GM23248 (cell line): ENCODE measurements around the gene CDK10. TPM values are rescaled to one million over a fixed set of nuclear protein-coding genes. Genes with fewer than 3 reads are reported as not detected.

Experiments
- DNase-seq: peaks from one replicate; pipeline ENCODE4 v3.0.0-alpha.2; 2015
- H2AFZ ChIP-seq: fragments of 200-600 bp; sonication (generic); 2 replicates; pipeline ENCODE4 v1.6.1; 2016; ENCODE audit warnings: antibody characterized with exemption
- H3F3A ChIP-seq: fragments of 200-600 bp; sonication (generic); 2 replicates; pipeline ENCODE4 v1.6.1; 2016; ENCODE audit warnings: mild to moderate bottlenecking, antibody characterized with exemption, mixed run types; ENCODE audit not compliant: insufficient read depth
- H3K27ac ChIP-seq: fragments of 200-600 bp; sonication (generic); 2 replicates; pipeline ENCODE4 v1.5.1; 2016; ENCODE audit warnings: mild to moderate bottlenecking
- H3K27me3 ChIP-seq: fragments of 200-600 bp; sonication (generic); replicated peaks from 2 replicates; pipeline ENCODE4 v1.6.1; 2016; ENCODE audit warnings: mild to moderate bottlenecking; ENCODE audit not compliant: insufficient read depth
- H3K36me3 ChIP-seq: fragments of 200-600 bp; sonication (generic); 2 replicates; pipeline ENCODE4 v1.6.1; 2016; ENCODE audit warnings: low read depth, mild to moderate bottlenecking
- H3K4me1 ChIP-seq: fragments of 200-600 bp; sonication (generic); 2 replicates; pipeline ENCODE4 v1.6.1; 2016; ENCODE audit warnings: mild to moderate bottlenecking; ENCODE audit not compliant: insufficient read depth
- H3K4me2 ChIP-seq: fragments of 200-600 bp; sonication (generic); one replicate; pipeline ENCODE4 v1.6.1; 2016; ENCODE audit warnings: mild to moderate bottlenecking; ENCODE audit not compliant: unreplicated experiment
- H3K4me3 ChIP-seq: fragments of 200-600 bp; sonication (generic); 2 replicates; pipeline ENCODE4 v1.5.1; 2016; ENCODE audit warnings: mild to moderate bottlenecking
- H3K79me2 ChIP-seq: fragments of 200-600 bp; sonication (generic); 2 replicates; pipeline ENCODE4 v1.6.1; 2016; ENCODE audit warnings: mild to moderate bottlenecking; ENCODE audit not compliant: insufficient read depth
- H3K9ac ChIP-seq: fragments of 200-600 bp; sonication (generic); 2 replicates; pipeline ENCODE4 v1.6.1; 2016; ENCODE audit warnings: mild to moderate bottlenecking
- H3K9me2 ChIP-seq: fragments of 200-600 bp; sonication (generic); 2 replicates; pipeline ENCODE4 v1.6.1; 2016; ENCODE audit warnings: mixed run types, mild to moderate bottlenecking, moderate library complexity; ENCODE audit not compliant: insufficient read depth
- H3K9me3 ChIP-seq: fragments of 200-600 bp; sonication (generic); one replicate; pipeline ENCODE4 v1.6.1; 2017; ENCODE audit warnings: low read depth
- H4K20me1 ChIP-seq: fragments of 200-600 bp; sonication (generic); 2 replicates; pipeline ENCODE4 v1.6.0; 2016; ENCODE audit not compliant: insufficient read depth
- EZH2 ChIP-seq: fragments of 200-600 bp; sonication (generic); IDR thresholded peaks from 2 replicates; pipeline ENCODE4 v1.6.1; 2018; ENCODE audit warnings: antibody characterized with exemption, mild to moderate bottlenecking; ENCODE audit not compliant: insufficient read depth, poor library complexity, severe bottlenecking
- EZH2phosphoT487 ChIP-seq: fragments of 200-600 bp; sonication (generic); IDR thresholded peaks from 2 replicates; pipeline ENCODE4 v1.6.1; 2018; ENCODE audit warnings: antibody characterized with exemption, moderate library complexity, mild to moderate bottlenecking, low read depth; ENCODE audit not compliant: insufficient read depth
- WGBS, 2 experiments: methylation state at CpG; one replicate each; pipeline ENCODE4 v1.1.6; 2015 to 2017; ENCODE audit warnings: low lambda C conversion rate in 2 of 2, low coverage in 1 of 2; ENCODE audit errors: missing lambda C conversion rate in 2 of 2; 5-methylcytosine and 5-hydroxymethylcytosine counted together
- in situ Hi-C: fragments of 300-500 bp; cut with MboI; formaldehyde crosslinking; loops from 2 replicates; pipeline ENCODE4 v1.15.0; 2020
- polyA plus RNA-seq: library from polyadenylated mRNA; unstranded; fragments of >200 nt; fragmentation: Nextera tagmentation; extraction: Ambion mirVana; gene quantifications from 2 replicates; pipeline ENCODE4 v1.2.1, GENCODE V29; 2016
- total RNA-seq: library from RNA; depleted of rRNA; stranded (reverse); fragments of >200 nt; shearing (Covaris generic); gene quantifications from 2 replicates; pipeline ENCODE4 v1.2.3, GENCODE V29; 2014; rRNA removed

Gene CDK10, protein sequence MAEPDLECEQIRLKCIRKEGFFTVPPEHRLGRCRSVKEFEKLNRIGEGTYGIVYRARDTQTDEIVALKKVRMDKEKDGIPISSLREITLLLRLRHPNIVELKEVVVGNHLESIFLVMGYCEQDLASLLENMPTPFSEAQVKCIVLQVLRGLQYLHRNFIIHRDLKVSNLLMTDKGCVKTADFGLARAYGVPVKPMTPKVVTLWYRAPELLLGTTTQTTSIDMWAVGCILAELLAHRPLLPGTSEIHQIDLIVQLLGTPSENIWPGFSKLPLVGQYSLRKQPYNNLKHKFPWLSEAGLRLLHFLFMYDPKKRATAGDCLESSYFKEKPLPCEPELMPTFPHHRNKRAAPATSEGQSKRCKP
- total RNA-seq = 43.8 and 49.6 TPM in 2 replicates
- 51.9 and 52.8 TPM in 2 replicates for polyA plus RNA-seq

GRCh38 chr16:89686520-89687091 lies at the start of gene CDK10:
CDK10 (plus strand) TSS chr16:89686689; CDS start chr16:89686711, 22 bp downstream.
- H3K36me3 ChIP-seq = peaks cover 3% of the 10 kb centered on the region; the same call in 1 of the 2 replicates
- H3K27ac ChIP-seq = peak within 1 kb of the TSS; percentile 78
- peak within 1 kb of the TSS; percentile 94 for H3K4me3 ChIP-seq
- no peaks in the 10 kb centered on the region for H4K20me1 ChIP-seq
- no peaks in the 10 kb centered on the region for H3K27me3 ChIP-seq
- H3K4me2 ChIP-seq = peak within 1 kb of the TSS; percentile 97
- WGBS, 2 experiments = 1% methylated on average over 47 to 65 of the region's 67 CpGs
- H3K4me1 ChIP-seq = peaks cover 4% of the 10 kb centered on the region
- H3F3A ChIP-seq = peaks cover 8% of the 10 kb centered on the region; the same call in 1 of the 2 replicates
- no peaks in the 10 kb centered on the region for H3K9me2 ChIP-seq
- in situ Hi-C loops = no loop called here
- peaks cover 32% of the 10 kb centered on the region for H3K79me2 ChIP-seq
- peak; percentile 94 for DNase-seq
- peak within 1 kb of the TSS; percentile 84 for H2AFZ ChIP-seq
- H3K9ac ChIP-seq = peak within 1 kb of the TSS; percentile 89
- H3K9me3 ChIP-seq = no peaks in the 10 kb centered on the region
- no peak for TF ChIP-seq EZH2phosphoT487
- no peak for TF ChIP-seq EZH2

- DNase-seq = no peak
- Histone ChIP-seq H3K27ac (no peak overlapping the region), H4K20me1 (no peaks in the 10 kb centered on the region), H3K9ac (no peak overlapping the region), H2AFZ (no peak overlapping the region), H3K4me1 (peaks cover 14% of the 10 kb centered on the region), H3K27me3 (no peaks in the 10 kb centered on the region), H3K4me3 (no peak overlapping the region), H3K79me2 (no peaks in the 10 kb centered on the region), H3K9me3 (no peaks in the 10 kb centered on the region), H3F3A (peaks cover 5% of the 10 kb centered on the region), H3K4me2 (no peak overlapping the region), H3K9me2 (no peaks in the 10 kb centered on the region), H3K36me3 (no peaks in the 10 kb centered on the region)
- in situ Hi-C loops = no loop called here
- WGBS, 2 experiments = 38 to 57% methylated on average over 7 to 10 of the region's 10 CpGs
- TF ChIP-seq EZH2 = no peak
- no peak for TF ChIP-seq EZH2phosphoT487
These were observed 49.1 kb upstream of the CDK10 start for GRCh38 chr16:89637379-89637778.

DNA sequence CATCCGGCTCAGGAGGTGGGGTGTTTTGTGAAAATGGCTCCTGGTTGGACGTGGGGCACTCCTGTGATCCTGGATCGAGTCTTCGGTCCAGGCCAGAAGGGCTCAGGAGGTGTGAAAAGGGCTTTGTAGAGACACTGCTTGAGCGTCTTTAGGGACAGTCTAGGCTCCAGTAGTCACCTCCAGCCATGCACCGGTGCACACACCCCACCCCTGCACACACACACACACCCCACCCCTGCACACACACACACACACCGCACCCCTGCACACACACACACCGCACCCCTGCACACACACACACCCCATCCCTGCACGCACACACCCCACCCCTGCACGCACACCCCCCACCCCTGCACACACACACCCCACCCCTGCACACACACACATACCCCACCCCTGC lies 48.0 kb upstream of the CDK10 start:
- H3K4me2 ChIP-seq = no peak overlapping the region
- no peaks in the 10 kb centered on the region for H3K36me3 ChIP-seq
- peaks cover 5% of the 10 kb centered on the region for H3F3A ChIP-seq
- in situ Hi-C loops = no loop called here
- no peaks in the 10 kb centered on the region for H3K9me3 ChIP-seq
- H3K9me2 ChIP-seq = no peaks in the 10 kb centered on the region
- DNase-seq = no peak
- peaks cover 3% of the 10 kb centered on the region; the same call in 1 of the 2 replicates for H3K4me1 ChIP-seq
- no peak overlapping the region for H3K27ac ChIP-seq
- no peaks in the 10 kb centered on the region for H4K20me1 ChIP-seq
- WGBS, 2 experiments = 40 to 68% methylated on average over 5 to 10 of the region's 10 CpGs
- no peak overlapping the region for H3K4me3 ChIP-seq
- TF ChIP-seq EZH2 (no peak), EZH2phosphoT487 (no peak)
- H3K27me3 ChIP-seq = no peaks in the 10 kb centered on the region
- no peak overlapping the region for H2AFZ ChIP-seq
- no peak overlapping the region for H3K9ac ChIP-seq
- H3K79me2 ChIP-seq = no peaks in the 10 kb centered on the region

GRCh38 chr16:89639385-89639784 lies 47.1 kb upstream of the CDK10 start:
- H3K4me3 ChIP-seq = no peak overlapping the region
- H3K4me2 ChIP-seq = no peak overlapping the region
- no peaks in the 10 kb centered on the region for H3K36me3 ChIP-seq
- H3K27ac ChIP-seq = no peak overlapping the region
- no peaks in the 10 kb centered on the region for H3K79me2 ChIP-seq
- 77% methylated on average over 5 to 6 of the region's 6 CpGs for WGBS, 2 experiments
- no peaks in the 10 kb centered on the region for H3K9me3 ChIP-seq
- no peaks in the 10 kb centered on the region for H3K9me2 ChIP-seq
- H3K9ac ChIP-seq = no peak overlapping the region
- no peak overlapping the region for H2AFZ ChIP-seq
- no peak for TF ChIP-seq EZH2phosphoT487
- no peak for TF ChIP-seq EZH2
- H3K4me1 ChIP-seq = no peaks in the 10 kb centered on the region
- H4K20me1 ChIP-seq = no peaks in the 10 kb centered on the region
- no peaks in the 10 kb centered on the region for H3K27me3 ChIP-seq
- H3F3A ChIP-seq = no peaks in the 10 kb centered on the region
- no peak for DNase-seq
- in situ Hi-C loops = no loop called here
